ENCODE measurements around the gene MBOAT2. TPM values are rescaled to one million over a fixed set of nuclear protein-coding genes. Genes with fewer than 3 reads are reported as not detected.

MBOAT2 gene
- total and polyA plus RNA-seq, 7 donors: 8.4 to 43.5 (median 15.3) TPM

GRCh38 chr2:9017411-9017810 lies 13.9 kb upstream of the MBOAT2 start:
- Histone ChIP-seq H3K4me1 (no peaks in the 10 kb centered on the region), H3K9me3 (no peaks in the 10 kb centered on the region), H3K36me3 (no peaks in the 10 kb centered on the region), H3K27ac (no peak overlapping the region), H3K27me3 (no peaks in the 10 kb centered on the region), H3K4me3 (no peak overlapping the region)
- intact Hi-C loops (cut with DNase I): no loop called here
- TF ChIP-seq POLR2A (IDR thresholded peaks at IDR 0.05) (no peak), EP300 (IDR thresholded peaks at IDR 0.05) (no peak), CTCF (IDR thresholded peaks at IDR 0.05) (no peak), POLR2AphosphoS5 (IDR thresholded peaks at IDR 0.05) (no peak)
- DNase-seq: no peak
- WGBS, 2 donors: 89 to 93% methylated on average over 6 of the region's 6 CpGs

- no peaks in the 10 kb centered on the region for H3K9me3 ChIP-seq
- WGBS, 2 donors: 89 to 95% methylated on average over 3 of the region's 3 CpGs
- no peaks in the 10 kb centered on the region for H3K27me3 ChIP-seq
- no peak for DNase-seq
- no peak overlapping the region for H3K4me3 ChIP-seq
- H3K36me3 ChIP-seq: no peaks in the 10 kb centered on the region
- TF ChIP-seq POLR2A (IDR thresholded peaks at IDR 0.05) (no peak), CTCF (IDR thresholded peaks at IDR 0.05) (no peak), EP300 (IDR thresholded peaks at IDR 0.05) (no peak), POLR2AphosphoS5 (IDR thresholded peaks at IDR 0.05) (no peak)
- peaks cover 0 to 2% (median 0%) of the 10 kb centered on the region in 4 donors for H3K4me1 ChIP-seq
- intact Hi-C loops (cut with DNase I): no loop called here
- H3K27ac ChIP-seq: no peak overlapping the region
Measured at GRCh38 chr2:9015998-9016397, 12.5 kb upstream of the MBOAT2 start.

GRCh38 chr2:9013403-9013802 lies 9.9 kb upstream of the MBOAT2 start:
- H3K36me3 ChIP-seq: no peaks in the 10 kb centered on the region
- no peak overlapping the region for H3K4me3 ChIP-seq
- 90 to 96% methylated on average over 1 of the region's 1 CpG for WGBS, 2 donors
- intact Hi-C loops (cut with DNase I): no loop called here
- TF ChIP-seq POLR2AphosphoS5 (IDR thresholded peaks at IDR 0.05): no peak
- H3K4me1 ChIP-seq: peaks cover 0 to 7% (median 0%) of the 10 kb centered on the region in 4 donors
- H3K9me3 ChIP-seq: no peaks in the 10 kb centered on the region
- no peaks in the 10 kb centered on the region for H3K27me3 ChIP-seq
- DNase-seq: no peak
- H3K27ac ChIP-seq: no peak overlapping the region

- H3K27ac ChIP-seq: no peak overlapping the region
- no peaks in the 10 kb centered on the region for H3K36me3 ChIP-seq
- H3K27me3 ChIP-seq: no peaks in the 10 kb centered on the region
- no peak for DNase-seq
- WGBS, 2 donors: 74 to 81% methylated on average over 1 of the region's 1 CpG
- intact Hi-C loops (cut with DNase I): no loop called here
- H3K9me3 ChIP-seq: no peaks in the 10 kb centered on the region
- H3K4me1 ChIP-seq: peaks cover 0 to 7% (median 0%) of the 10 kb centered on the region in 4 donors
- TF ChIP-seq POLR2A (IDR thresholded peaks at IDR 0.05) (no peak), EP300 (IDR thresholded peaks at IDR 0.05) (no peak), CTCF (IDR thresholded peaks at IDR 0.05) (no peak), POLR2AphosphoS5 (IDR thresholded peaks at IDR 0.05) (no peak)
- H3K4me3 ChIP-seq: no peak overlapping the region
Measured at GRCh38 chr2:9010866-9011265, 7.4 kb upstream of the MBOAT2 start.

- peaks cover 0 to 11% (median 3%) of the 10 kb centered on the region in 4 donors for H3K4me1 ChIP-seq
- H3K27ac ChIP-seq: no peak overlapping the region
- H3K27me3 ChIP-seq: no peaks in the 10 kb centered on the region
- no peaks in the 10 kb centered on the region for H3K9me3 ChIP-seq
- intact Hi-C loops (cut with DNase I): no loop called here
- TF ChIP-seq POLR2AphosphoS5 (IDR thresholded peaks at IDR 0.05): no peak
- no peak for TF ChIP-seq POLR2A (IDR thresholded peaks at IDR 0.05)
- no peak for TF ChIP-seq CTCF (IDR thresholded peaks at IDR 0.05)
- no peak for TF ChIP-seq EP300 (IDR thresholded peaks at IDR 0.05)
- no peak overlapping the region for H3K4me3 ChIP-seq
- DNase-seq: no peak
- no peaks in the 10 kb centered on the region for H3K36me3 ChIP-seq
- WGBS, 2 donors: 84 to 90% methylated on average over 1 of the region's 1 CpG
Measured at GRCh38 chr2:9008951-9009664, 5.6 kb upstream of the MBOAT2 start.
